ENCODE measurements around the gene P2RY8.
"Not testable (repeated sequence)": the region's sequence is repeated elsewhere in the genome, so short reads cannot be mapped to it uniquely, and the experiment has no call there.

P2RY8 gene

DNA sequence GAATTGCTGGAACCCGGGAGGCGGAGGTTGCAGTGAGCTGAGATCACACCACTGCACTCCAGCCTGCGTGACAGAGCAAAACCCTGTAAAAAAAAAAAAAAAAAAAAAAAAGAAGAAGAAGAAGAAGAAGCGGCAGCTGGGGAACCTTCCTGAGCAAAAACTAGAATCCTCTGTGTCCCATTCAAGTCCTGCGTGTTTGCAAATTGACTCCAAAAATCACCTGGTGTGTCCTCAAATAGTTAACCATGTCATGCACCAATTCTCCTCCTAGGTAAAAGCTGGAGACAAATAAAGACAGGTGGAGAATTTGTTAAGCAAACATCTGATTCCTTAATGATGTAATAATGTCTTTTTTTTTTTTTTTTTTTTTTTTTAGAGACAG is 52.4 kb downstream of the P2RY8 start:
- no peak for DNase-seq

GRCh38 chrX:1483843-1484637 is 52.9 kb downstream of the P2RY8 start:
- no peak for DNase-seq

DNA sequence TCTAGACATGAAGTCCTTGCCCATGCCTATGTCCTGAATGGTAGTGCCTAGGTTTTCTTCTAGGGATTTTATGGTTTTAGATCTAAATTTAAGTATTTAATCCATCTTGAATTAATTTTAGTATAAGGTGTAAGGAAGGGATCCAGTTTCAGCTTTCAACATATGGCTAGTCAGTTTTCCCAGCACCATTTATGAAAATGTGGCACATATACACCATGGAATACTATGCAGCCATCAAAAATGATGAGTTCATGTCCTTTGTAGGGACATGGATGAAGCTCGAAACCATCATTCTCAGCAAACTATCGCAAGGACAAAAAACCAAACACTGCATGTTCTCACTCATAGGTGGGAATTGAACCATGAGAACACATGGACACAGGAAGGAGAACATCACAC is 54.5 kb downstream of the P2RY8 start:
- not testable (repeated sequence) for DNase-seq

GRCh38 chrX:1481636-1482529 is 55.1 kb downstream of the P2RY8 start:
- peak; percentile 87 for DNase-seq

GRCh38 chrX:1480082-1480785 is 56.8 kb downstream of the P2RY8 start:
- DNase-seq, result no peak

DNA sequence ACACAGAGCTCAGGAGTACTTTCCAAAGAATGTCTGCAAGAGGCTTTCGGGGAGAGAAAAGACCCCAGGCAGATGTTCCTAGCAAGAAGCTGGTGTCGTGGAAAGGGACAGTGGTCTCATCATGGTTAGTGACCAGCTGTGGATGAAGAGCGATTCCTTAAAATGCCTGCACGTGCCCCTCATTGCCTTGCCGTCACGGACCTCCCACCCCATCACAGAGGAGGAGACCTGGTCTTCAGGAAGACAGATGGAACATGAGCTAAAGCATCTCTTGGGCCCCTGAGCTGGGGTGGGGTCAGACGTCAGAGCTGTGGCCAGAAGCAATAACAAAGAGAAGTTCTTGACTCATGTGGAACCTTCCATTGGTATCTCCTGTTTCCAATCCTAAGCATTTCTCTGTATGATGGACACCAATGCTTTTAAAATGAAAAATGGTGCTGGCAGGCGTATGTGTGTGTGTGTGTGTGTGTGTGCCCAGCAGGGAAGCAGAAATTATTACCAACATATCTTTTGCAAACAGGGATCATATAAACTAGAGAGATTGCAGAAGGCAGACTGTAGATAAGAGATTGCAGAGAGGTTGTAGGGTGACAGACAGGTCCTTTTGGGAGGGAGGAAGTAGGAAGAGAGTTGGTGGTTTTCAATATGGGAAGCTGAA is 59.1 kb downstream of the P2RY8 start:
- no peak for DNase-seq

DNA sequence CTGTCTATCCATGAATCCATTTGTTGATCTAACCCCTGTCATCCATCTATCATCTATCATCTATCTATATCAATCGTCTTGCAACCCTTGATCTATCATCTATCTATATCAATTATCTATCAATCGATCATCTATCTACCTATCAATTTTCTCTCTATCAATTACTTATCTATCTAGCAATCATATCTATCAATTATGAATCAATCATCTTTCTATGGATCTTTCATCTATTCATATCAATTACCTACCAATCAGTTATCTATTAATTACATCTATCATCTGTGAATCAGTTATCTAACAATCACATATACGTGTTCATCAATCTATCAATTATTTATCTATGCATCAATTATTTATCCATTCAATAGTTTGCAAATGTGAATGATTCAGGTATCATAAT is 59.8 kb downstream of the P2RY8 start:
- DNase-seq, result no peak

DNA sequence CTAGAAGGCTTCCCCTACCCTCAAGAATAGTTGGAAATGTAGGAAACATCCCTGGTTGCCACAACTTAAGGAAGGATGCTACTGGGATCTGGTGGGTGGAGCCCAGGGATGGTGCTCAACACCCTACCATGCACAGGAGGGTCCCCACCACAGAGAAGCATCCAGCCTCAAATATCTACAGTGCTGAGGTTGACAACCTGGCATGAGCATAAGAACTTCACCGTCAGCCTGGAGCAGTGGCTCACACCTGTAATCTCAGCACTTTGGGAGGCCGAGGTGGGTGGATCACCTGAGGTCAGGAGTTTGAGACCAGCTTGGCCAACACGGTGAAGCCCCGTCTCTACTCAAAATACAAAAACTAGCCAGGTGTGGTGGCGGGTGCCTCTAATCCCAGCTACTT is 60.3 kb downstream of the P2RY8 start:
- DNase-seq, result no peak

- DNase-seq, result no peak
Observed at GRCh38 chrX:1475881-1476280, 61.1 kb downstream of the P2RY8 start.

DNA sequence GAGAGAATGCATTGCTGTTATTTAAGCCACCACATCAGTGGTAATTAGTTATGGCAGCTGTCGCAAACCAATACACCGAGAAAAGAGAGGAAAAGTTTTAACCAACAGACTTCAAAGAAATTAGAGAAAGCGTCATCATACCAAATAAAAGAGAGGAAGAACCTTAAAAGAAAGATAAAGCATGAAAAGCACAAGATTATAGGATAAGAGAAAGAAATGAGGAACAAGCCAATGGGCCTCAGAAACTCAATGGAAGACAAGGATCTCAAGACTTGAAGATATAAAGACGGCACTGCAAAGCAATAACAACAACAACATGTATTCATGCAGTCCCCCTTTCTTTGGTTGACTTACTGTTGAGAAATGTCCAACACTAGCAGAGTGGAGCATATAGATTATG is 61.5 kb downstream of the P2RY8 start:
- DNase-seq, result no peak

DNA sequence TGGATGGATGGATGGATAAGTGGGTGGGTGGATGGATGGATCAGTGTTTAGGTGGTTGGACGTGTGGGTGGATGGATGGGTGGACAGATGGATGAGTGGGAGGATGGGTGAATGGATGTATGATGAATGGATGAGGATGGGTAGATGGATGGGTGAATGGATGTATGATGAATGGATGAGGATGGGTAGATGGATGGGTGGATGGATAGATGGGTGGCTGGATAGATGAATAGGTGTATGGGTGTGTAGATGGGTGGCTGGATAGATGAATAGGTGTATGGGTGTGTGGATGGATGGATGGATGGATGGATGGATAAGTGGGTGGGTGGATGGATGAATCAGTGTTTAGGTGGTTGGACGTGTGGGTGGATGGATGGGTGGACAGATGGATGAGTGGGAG is 62.4 kb downstream of the P2RY8 start:
- not testable (repeated sequence) for DNase-seq

- DNase-seq, result no peak
Observed at GRCh38 chrX:1472975-1473374, 64.0 kb downstream of the P2RY8 start.

DNA sequence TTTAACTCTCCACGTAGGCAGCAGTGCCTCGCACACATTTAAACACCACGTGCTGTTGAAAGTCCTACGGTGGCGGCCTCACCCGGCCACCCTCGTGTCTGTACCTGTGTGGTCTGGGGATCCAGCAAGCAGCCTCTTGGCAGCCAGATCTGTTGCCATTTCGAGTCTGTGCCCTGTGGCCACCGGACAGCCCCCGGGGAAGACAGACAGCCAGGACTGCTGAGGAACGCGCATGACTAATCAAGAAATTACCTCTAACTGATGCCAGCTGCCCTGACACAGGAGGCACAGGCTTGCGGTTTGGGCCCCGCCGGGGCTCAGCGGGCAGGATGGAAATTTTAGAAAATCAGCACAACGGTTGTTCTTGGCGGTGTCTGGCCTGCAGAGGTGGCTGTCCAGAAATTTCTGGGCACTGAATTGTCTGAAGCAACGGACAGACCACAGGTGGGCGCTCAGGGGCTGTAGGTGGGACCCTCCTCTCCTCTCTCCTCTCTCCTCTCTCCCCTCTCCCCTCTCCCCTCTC is 68.7 kb downstream of the P2RY8 start:
- DNase-seq, result peak; percentile 48

GRCh38 chrX:1466971-1467561 is 69.9 kb downstream of the P2RY8 start:
- no peak for DNase-seq

- DNase-seq, result no peak
Observed at GRCh38 chrX:1466232-1466661, 70.7 kb downstream of the P2RY8 start.

DNA sequence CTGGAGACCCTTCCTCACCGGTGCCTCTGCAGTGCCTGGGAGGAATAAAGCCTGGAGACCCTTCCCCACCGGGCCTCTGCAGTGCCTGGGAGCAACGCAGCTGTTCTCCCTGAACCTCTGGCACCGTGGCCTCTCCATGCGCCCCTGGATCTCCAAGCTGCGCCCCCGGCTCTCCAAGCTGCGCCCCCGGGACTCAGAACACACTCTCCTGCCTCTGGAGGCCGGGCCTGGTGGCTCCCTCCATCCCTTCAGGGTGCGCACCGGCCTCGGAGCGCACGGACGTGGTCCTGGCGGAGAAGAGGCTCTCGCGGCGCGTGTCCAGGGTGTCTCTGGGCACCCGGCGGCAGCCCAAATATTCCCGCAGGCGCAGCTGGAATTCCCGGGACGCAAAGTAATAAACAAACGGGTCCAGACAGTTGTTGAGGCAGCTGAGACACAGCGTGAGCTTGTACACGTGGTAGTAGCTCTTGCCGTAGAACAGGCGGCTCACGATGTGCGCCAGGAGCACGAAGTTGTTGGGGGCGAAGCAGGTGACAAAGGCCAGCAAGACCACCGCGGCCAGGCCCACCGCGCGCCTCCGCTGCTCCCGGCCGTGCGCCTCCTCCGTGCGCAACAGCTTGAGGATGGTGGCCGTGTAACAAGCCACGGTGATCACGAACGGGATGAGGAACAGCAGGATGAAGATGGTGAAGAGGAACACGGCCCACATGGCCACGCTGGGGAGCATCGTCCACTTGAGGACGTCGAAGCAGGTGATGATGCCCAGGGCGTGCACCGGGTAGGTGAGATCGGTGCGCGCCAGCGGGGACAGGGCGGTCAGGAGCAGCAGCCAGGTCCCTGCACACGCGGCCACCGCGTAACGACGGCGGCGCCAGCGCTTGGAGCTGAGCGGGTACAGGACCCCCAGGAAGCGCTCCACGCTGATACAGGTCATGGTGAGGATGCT is 71.4 kb downstream of the P2RY8 start:
- no peak for DNase-seq

GRCh38 chrX:1464971-1465285 is 72.1 kb downstream of the P2RY8 start:
- DNase-seq, result no peak

DNA sequence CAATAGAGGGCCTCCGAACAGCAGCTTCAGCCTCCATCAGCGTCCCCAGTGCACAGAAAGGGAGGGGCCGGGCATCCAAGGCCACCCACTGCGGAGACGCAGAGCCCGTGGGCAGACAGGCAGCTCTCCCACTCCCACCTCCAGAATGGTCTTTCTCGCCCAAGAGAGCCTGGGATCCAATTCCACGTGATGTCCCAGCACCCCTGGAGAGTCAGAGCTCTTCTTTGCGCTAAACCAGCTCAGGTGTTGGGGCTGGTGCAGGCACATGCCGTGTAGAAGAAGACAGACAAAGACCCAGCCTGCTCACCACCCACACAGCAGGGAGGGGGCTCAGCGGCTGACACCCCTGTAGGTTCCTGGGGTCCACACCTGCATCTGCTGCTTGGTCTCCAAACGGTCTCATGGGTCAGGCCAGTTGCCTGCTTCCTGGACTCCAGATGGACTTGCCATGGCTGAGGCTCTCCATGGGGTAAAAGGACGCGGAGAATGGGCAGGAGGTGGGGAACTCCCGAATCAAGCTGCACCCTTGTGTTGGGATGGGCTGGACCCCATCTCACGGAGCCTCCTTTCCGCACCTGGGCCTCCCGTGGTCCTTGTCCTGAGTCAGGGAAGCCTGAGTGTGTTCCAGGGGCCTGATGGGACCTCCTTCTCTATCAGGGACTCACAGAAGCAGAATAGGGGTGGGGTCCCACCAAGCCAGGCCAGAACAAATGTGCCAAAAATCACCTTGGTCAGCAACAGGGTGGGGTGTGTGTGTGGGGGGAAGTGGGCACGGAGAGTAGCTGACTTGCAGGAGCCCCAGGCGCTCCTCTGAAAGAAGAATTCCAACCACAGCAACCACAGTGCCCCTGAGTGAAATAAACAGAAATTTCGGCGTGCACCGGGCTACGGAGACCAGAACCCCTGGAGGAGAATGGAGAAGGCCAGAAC is 72.7 kb downstream of the P2RY8 start:
- DNase-seq, result no peak

GRCh38 chrX:1463581-1463980 is 73.4 kb downstream of the P2RY8 start:
- DNase-seq, result no peak
